Globus pallidus (tissue), 1 donor: ENCODE data around the gene SSTR4.

Source experiments
- DNase-seq: peaks from one replicate; pipeline ENCODE4 v3.0.0-alpha.2; 2015; ENCODE audit warnings: low spot score

Gene SSTR4

GRCh38 chr20:23065266-23066201 lies 30.4 kb downstream of the SSTR4 start:
- no peak for DNase-seq

- DNase-seq = no peak
These were observed 31.7 kb downstream of the SSTR4 start for GRCh38 chr20:23066772-23067171.

- no peak for DNase-seq
These were observed 33.2 kb downstream of the SSTR4 start for GRCh38 chr20:23068283-23068682.

GRCh38 chr20:23069108-23069507 lies 34.0 kb downstream of the SSTR4 start:
- no peak for DNase-seq

- DNase-seq = no peak
These were observed 36.3 kb downstream of the SSTR4 start for GRCh38 chr20:23071398-23071797.

GRCh38 chr20:23071996-23072395 lies 36.9 kb downstream of the SSTR4 start:
- no peak for DNase-seq

- no peak for DNase-seq
These were observed 37.9 kb downstream of the SSTR4 start for GRCh38 chr20:23072892-23073586.

- DNase-seq = no peak
These were observed 38.9 kb downstream of the SSTR4 start for GRCh38 chr20:23074052-23074451.

GRCh38 chr20:23077277-23077676 lies 42.2 kb downstream of the SSTR4 start:
- no peak for DNase-seq

- no peak for DNase-seq
These were observed 43.4 kb downstream of the SSTR4 start for GRCh38 chr20:23078351-23079015.

- DNase-seq = no peak
These were observed 43.9 kb downstream of the SSTR4 start for GRCh38 chr20:23079016-23079351.

GRCh38 chr20:23079926-23080325 lies 44.8 kb downstream of the SSTR4 start:
- DNase-seq = no peak

GRCh38 chr20:23080521-23080920 lies 45.4 kb downstream of the SSTR4 start:
- DNase-seq = no peak

GRCh38 chr20:23081263-23081819 lies 46.2 kb downstream of the SSTR4 start:
- no peak for DNase-seq

GRCh38 chr20:23082846-23083552 lies 47.9 kb downstream of the SSTR4 start:
- DNase-seq = no peak

GRCh38 chr20:23083553-23084220 lies 48.6 kb downstream of the SSTR4 start:
- no peak for DNase-seq

- no peak for DNase-seq
These were observed 49.3 kb downstream of the SSTR4 start for GRCh38 chr20:23084282-23084844.

GRCh38 chr20:23084845-23085365 lies 49.8 kb downstream of the SSTR4 start:
- DNase-seq = no peak

- DNase-seq = no peak
These were observed 50.4 kb downstream of the SSTR4 start for GRCh38 chr20:23085436-23086055.

- DNase-seq = no peak
These were observed 51.0 kb downstream of the SSTR4 start, which contains the start of gene CD93 for GRCh38 chr20:23086056-23086566. Gene CD93 (minus strand): TSS chr20:23086324. CDS start chr20:23086192, 132 bp downstream.
